AG09319 (cell line): Measurements from ENCODE around the gene TTC38.

Experiments
- DNase-seq: peaks from one replicate; pipeline ENCODE4 v3.0.0-alpha.2; 2010; ENCODE audit warnings: low read depth; ENCODE audit errors: extremely low read depth
- TF ChIP-seq, protein P1 (sequence below): IDR thresholded peaks from 2 replicates; pipeline ENCODE4 v1.5.1; 2011; ENCODE audit warnings: low read depth, mild to moderate bottlenecking, inconsistent platforms, low read length, moderate library complexity

Gene TTC38

DNA sequence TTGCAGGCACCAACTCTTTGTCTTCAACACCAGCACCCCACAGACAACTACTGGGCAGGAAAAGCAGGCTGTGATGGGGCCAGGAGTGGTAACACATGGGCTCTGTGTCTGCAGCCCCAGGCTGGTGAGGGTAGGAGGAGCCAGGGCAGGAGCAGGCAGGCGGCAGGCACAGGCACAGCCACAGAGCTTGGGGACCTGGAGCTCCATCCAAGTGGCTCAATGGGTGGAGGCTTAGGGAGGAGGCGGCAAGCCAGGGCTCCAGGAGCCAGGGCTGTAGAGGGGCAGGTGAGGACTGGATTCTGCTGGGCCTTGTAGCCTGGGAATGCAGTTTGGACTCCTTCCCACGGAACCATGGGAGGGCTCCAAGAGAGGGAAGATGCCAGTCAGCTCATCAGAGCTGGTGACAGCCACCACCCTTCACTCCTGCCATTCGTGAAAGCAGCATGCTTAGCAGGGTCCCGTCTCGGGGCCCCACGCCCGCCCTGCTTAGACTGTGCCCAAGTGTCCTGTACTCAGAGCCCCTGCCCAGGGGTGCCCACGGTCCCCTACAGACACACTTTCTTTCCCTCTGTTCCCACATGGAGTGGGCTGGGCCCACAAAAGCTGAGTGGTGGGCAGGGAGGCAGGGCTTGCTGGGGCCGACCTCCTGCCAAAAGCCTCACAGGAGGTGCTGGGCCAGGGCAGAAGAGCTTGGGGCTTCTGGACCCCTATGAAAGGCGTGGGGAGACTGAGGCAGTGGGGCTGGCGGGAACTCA lies 12.4 kb downstream of the TTC38 start:
- no peak for DNase-seq
- TF ChIP-seq, protein P1, sequence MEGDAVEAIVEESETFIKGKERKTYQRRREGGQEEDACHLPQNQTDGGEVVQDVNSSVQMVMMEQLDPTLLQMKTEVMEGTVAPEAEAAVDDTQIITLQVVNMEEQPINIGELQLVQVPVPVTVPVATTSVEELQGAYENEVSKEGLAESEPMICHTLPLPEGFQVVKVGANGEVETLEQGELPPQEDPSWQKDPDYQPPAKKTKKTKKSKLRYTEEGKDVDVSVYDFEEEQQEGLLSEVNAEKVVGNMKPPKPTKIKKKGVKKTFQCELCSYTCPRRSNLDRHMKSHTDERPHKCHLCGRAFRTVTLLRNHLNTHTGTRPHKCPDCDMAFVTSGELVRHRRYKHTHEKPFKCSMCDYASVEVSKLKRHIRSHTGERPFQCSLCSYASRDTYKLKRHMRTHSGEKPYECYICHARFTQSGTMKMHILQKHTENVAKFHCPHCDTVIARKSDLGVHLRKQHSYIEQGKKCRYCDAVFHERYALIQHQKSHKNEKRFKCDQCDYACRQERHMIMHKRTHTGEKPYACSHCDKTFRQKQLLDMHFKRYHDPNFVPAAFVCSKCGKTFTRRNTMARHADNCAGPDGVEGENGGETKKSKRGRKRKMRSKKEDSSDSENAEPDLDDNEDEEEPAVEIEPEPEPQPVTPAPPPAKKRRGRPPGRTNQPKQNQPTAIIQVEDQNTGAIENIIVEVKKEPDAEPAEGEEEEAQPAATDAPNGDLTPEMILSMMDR, result no peak

DNA sequence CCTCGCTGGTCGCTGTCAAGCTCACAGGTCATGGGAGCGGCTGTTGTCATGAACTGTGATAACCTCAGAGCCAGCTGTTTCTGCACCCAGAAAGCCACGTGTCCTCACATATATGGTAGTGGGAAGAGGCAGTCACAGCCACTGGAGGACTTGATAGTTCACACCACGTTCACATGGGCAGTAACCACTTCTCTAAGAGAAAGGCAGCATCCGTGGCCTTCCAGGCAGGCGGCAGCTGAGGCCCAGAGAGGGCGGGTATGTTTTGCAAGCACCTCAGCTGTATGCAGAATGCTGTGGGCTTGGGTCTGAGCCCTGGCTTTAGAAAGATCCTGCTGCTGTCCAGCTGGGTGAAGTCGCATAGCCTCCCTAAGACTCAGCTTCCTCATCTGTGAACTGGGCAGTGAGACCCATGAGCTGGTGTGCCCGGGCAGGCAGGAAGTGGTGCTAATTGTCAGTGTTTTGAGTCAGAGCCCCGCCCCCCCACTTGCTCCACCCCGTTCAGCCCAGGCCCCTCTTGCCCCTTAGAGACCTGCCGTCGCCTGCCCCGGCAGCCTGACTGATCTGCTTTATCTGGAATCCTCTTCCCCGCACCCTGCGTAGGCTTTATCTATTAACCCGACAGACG lies 13.3 kb downstream of the TTC38 start:
- DNase-seq, result no peak
- TF ChIP-seq, protein P1, result no peak

DNA sequence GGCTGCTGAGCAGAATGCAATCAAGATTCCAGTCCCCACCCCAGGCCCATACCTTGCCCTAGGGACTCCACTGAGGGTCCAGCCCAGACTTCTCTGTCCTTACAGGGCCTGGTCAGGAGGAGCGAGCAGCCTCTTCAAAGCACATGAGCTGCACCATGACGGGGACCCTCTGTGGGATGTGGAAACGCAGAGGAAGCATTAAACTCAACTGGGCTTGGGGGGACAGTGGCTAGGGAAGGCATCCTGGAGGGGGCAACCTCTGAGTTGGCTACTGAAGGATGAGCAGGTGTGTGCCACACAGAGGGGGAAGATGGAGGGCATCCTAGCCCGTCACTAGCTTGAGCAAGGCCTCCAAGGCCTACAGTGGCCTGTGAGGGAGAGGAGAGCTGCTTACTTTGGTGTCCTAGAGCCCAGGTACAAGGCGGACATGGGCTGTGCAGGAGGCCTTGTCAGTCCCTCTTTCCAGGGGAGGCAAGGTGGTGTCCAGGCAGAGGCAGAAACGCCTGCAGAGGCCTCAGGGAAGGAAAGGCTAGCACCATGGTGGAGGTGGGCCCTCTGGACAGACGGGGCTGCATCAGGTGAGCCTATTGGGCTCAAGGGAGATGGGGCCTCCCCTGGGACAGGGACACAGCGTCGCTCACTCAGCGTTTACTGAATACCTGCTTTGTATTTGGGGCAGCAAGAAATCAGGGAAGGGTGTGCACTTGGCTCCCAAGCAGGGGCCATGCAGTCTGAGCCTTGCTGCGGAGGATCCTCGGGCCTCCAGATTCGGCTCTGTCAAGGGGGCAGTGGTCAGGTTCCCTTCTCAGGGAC lies 14.3 kb downstream of the TTC38 start:
- TF ChIP-seq, protein P1, result no peak
- no peak for DNase-seq

DNA sequence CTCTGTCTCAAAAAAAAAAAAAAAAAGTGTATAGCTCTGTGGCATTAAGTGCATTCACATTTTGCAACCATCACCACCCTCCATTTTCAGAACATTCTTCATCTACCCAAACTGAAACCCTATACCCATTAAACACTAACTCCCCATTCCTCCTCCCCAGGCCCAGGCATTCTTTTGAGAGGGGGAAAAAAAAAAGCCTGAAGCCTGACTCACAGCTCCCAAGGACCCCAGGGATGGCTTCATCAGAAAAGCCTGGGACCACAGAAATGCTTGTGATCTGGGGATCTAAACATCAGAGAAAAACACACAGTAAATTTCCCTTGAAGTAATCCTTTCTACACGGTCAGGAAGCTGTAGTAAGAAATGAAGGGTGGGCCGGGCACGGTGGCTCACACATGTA lies 18.2 kb downstream of the TTC38 start:
- TF ChIP-seq, protein P1, result no peak
- DNase-seq, result no peak

DNA sequence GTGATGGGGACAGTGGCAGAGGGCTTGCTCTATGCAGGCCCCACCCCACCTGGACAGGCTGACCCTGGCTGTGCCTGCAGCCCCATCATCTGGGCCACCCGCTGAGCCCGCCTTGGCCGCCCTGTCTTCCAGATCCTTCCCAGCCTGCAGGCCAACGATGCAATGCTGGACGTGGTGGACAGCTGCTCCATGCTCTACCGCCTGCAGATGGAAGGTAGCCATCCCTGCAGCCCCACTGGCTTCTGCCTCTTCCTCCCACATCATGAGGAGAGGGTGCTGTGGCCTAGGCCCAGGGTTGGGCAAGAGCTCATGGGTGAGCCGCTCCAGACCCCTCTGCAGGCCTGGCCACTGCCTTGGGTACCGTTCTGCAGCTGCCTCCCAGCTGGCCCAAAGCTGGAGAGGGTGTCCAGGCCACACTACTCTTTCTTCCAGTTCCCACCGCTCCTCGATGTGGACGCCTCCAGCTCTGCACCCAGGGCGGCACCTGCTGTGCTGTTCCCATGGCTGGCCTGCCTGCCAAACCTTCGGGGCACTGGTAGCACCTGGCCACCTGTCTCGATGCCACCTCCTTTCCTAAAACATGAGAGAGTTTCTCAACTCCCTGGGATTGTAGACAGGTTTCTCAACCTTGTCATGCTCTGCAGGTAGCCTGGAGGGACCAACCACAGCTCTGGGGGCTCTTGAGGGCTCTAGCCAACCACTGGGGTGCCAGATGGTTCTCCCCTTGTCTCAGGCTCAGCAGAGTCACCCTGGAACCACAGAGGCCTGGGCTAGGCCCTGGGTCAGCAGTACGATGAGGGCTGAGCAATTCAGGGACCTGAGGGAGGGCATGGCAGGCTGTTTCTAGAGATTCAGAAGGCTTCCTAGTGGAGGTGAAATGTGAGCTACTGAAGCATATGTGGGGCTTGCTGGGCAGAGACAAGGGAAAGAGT lies 19.4 kb downstream of the TTC38 start:
- TF ChIP-seq, protein P1, result no peak
- no peak for DNase-seq

DNA sequence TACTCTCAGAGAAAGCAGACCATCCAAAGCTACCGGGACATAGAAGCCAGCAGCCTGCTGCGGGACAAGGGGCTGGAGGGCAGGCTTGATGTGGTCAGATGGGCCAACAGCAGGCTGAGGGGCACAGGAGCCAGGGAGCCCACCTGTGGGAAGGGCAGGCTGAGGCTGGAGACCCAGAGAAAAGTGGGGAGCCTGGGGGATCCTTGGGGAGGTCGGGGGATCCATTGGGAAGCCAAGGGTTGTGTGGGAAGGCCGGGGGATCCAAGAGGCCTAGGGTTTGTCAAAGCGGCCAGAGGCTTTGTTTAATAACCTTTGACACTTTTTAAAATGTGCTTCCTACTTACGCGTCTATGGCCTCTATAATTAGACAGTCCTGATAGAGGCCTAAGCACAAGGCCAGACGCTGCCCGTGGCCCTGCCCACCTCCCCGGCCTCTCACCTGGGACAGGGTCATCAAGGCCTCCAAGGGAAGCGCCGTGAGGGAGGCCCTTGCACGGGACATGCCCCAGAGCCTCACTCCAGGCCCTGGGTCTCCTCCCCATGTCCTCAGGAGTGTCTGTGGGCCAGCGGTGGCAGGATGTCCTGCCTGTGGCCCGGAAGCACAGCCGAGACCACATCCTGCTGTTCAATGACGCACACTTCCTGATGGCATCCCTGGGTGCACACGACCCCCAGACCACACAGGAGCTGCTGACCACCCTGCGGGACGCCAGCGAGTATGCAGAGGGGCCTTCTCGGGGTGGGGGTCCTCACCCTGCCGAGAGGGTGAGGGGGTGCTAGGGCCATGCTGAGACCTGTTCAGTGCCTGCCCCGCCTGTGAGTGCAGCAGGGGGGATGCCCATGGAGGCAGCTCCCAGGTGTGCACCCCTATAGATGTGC lies 20.3 kb downstream of the TTC38 start:
- DNase-seq, result no peak
- TF ChIP-seq, protein P1, result no peak
